Endometrial microvascular endothelial cells (primary cell): ENCODE data around the gene CFAP70. TPM values are rescaled to one million over a fixed set of nuclear protein-coding genes. Genes with fewer than 3 reads are reported as not detected.

Experiments used
- total RNA-seq: library from RNA; depleted of rRNA; stranded (reverse); fragments of >200 nt; gene quantifications from one replicate; pipeline ENCODE4 v1.2.3, GENCODE V29; 2015; ENCODE audit errors: inconsistent ontology term

CFAP70 gene
- total RNA-seq, 1 donor from 2014 or later: not detected

Other genes with a start within 250 kb of the CFAP70 start
- gene NUDT13, start 248.4 kb downstream of the CFAP70 start, total RNA-seq: 0.74 TPM
- gene ECD, start 190.9 kb downstream of the CFAP70 start, total RNA-seq: 37.5 TPM
- gene FAM149B1, start 190.7 kb downstream of the CFAP70 start, total RNA-seq: 17.1 TPM
- 63.9 TPM for gene DNAJC9, start 111.6 kb downstream of the CFAP70 start, total RNA-seq
- 74.1 TPM for gene MRPS16, start 106.2 kb downstream of the CFAP70 start, total RNA-seq
- gene ANXA7, start 55.2 kb upstream of the CFAP70 start, total RNA-seq: 120 TPM
- 0.37 TPM for gene MSS51, start 74.7 kb upstream of the CFAP70 start, total RNA-seq
- 18.8 TPM for gene PPP3CB, start 137.2 kb upstream of the CFAP70 start, total RNA-seq
- 6.9 TPM for gene USP54, start 232.5 kb upstream of the CFAP70 start, total RNA-seq